Measurements from ENCODE around the gene CACNA1F.

CACNA1F gene

GRCh38 chrX:49230500-49231232, 2.5 kb downstream of the CACNA1F start:
- DNase-seq (ENCODE audit: low read depth) = peak; percentile 32

GRCh38 chrX:49228185-49228584, 5.0 kb downstream of the CACNA1F start:
- DNase-seq (ENCODE audit: low read depth) = no peak

- no peak for DNase-seq (ENCODE audit: low read depth)
Observed at GRCh38 chrX:49227726-49228125, 5.4 kb downstream of the CACNA1F start.

- DNase-seq (ENCODE audit: low read depth) = no peak
Observed at GRCh38 chrX:49226946-49227345, 6.2 kb downstream of the CACNA1F start.

- no peak for DNase-seq (ENCODE audit: low read depth)
Observed at GRCh38 chrX:49225858-49226257, 7.3 kb downstream of the CACNA1F start.

GRCh38 chrX:49221868-49222267, 11.3 kb downstream of the CACNA1F start:
- no peak for DNase-seq (ENCODE audit: low read depth)

- no peak for DNase-seq (ENCODE audit: low read depth)
Observed at GRCh38 chrX:49220100-49220499, 13.0 kb downstream of the CACNA1F start.

- no peak for DNase-seq (ENCODE audit: low read depth)
Observed at GRCh38 chrX:49214996-49215526, 18.1 kb downstream of the CACNA1F start.

- DNase-seq (ENCODE audit: low read depth) = no peak
Observed at GRCh38 chrX:49214416-49214815, 18.7 kb downstream of the CACNA1F start.

- no peak for DNase-seq (ENCODE audit: low read depth)
Observed at GRCh38 chrX:49212861-49213260, 20.3 kb downstream of the CACNA1F start.

GRCh38 chrX:49212209-49212608, 20.9 kb downstream of the CACNA1F start:
- no peak for DNase-seq (ENCODE audit: low read depth)

- DNase-seq (ENCODE audit: low read depth) = no peak
Observed at GRCh38 chrX:49211074-49211473, 22.1 kb downstream of the CACNA1F start.

- no peak for DNase-seq (ENCODE audit: low read depth)
Observed at GRCh38 chrX:49210406-49210805, 22.7 kb downstream of the CACNA1F start.

- DNase-seq (ENCODE audit: low read depth) = no peak
Observed at GRCh38 chrX:49209434-49210251, 23.5 kb downstream of the CACNA1F start.

GRCh38 chrX:49208399-49208798, 24.7 kb downstream of the CACNA1F start:
- no peak for DNase-seq (ENCODE audit: low read depth)

GRCh38 chrX:49206543-49206942, 26.6 kb downstream of the CACNA1F start:
- no peak for DNase-seq (ENCODE audit: low read depth)

GRCh38 chrX:49205443-49205842, 27.7 kb downstream of the CACNA1F start:
- DNase-seq (ENCODE audit: low read depth) = no peak

GRCh38 chrX:49204709-49205108, 28.4 kb downstream of the CACNA1F start:
- DNase-seq (ENCODE audit: low read depth) = no peak

- DNase-seq (ENCODE audit: low read depth) = no peak
Observed at GRCh38 chrX:49204017-49204416, 29.1 kb downstream of the CACNA1F start.

- DNase-seq (ENCODE audit: low read depth) = no peak
Observed at GRCh38 chrX:49203536-49203935, 29.6 kb downstream of the CACNA1F start.

GRCh38 chrX:49202022-49202421, 31.1 kb downstream of the CACNA1F start:
- DNase-seq (ENCODE audit: low read depth) = no peak

GRCh38 chrX:49199906-49200771, 33.0 kb downstream of the CACNA1F start, which contains the start of gene SYP:
TSS of gene SYP (minus strand) at chrX:49200193. CDS start at chrX:49200186, 7 bp downstream.
- peak; percentile 76 for DNase-seq (ENCODE audit: low read depth)
